Stimulated activated CD8-positive, alpha-beta memory T cell treated with anti-CD3 and anti-CD28 coated beads, Interleukin-4, amount 100 ng/mL, for 48 hours (primary cell): ENCODE measurements around the gene SPO11.
A peak's percentile ranks its signal among the peaks of the same experiment; 100 is the strongest.

Experiments
- DNase-seq: peaks from one replicate; pipeline ENCODE4 v3.0.0-alpha.2; 2020

SPO11 gene

DNA sequence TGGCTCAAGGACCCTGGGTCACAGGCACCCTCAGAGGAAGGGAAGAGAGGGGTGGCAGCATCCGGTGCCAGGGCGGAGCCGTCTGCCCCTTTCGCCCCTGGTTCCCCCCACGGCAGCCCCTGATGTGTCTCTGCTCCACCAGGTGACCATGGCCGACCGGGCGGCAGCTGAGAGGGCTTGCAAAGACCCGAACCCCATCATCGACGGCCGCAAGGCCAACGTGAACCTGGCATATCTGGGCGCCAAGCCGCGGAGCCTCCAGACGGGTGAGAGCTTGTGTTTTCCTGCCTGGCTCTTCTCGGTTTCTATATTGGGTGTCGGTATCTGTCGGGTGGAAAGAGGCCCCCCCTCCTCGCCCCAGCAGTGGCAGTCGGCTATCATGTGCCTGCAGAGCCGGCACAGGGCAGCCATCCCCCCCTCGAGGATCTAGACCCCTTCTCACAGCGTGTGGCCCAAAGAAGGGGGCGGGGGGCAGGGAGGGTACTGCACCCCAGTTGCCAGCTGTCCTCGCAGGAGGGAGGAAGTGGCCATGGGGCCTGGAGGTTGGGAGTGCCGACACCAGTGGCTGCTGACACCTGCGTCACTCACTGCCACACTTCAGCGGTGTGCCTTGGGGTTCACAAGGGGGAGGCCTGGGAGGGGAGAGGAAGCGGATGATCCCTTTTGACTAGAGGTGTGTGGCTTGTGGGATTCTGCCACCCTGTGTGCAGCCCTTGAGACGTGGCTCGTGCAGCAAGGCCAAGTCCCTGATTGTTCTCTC lies 63.1 kb downstream of the SPO11 start:
- DNase-seq, result peak; percentile 82
